ENCODE data around the gene FXN. TPM values are rescaled to one million over a fixed set of nuclear protein-coding genes. Genes with fewer than 3 reads are reported as not detected.

The FXN gene
- total RNA-seq, 1 experiment from 2014 or later: 24.1 TPM

- intact Hi-C loops (cut with micrococcal nuclease): no loop called here
- no peak for TF ChIP-seq TCF7L2 (IDR thresholded peaks at IDR 0.05; ENCODE audit: borderline replicate concordance, extremely low read depth, insufficient read depth, insufficient read length)
- TF ChIP-seq POLR2A (IDR thresholded peaks at IDR 0.05; ENCODE audit: borderline replicate concordance, extremely low read depth, insufficient read depth, insufficient read length): no peak
- no peak for TF ChIP-seq SRF (IDR thresholded peaks at IDR 0.05; ENCODE audit: low read depth)
These were observed 26.6 kb downstream of the FXN start for GRCh38 chr9:69062195-69062594.

GRCh38 chr9:69063839-69064238 lies 28.3 kb downstream of the FXN start:
- RAD21 ChIA-PET (ENCODE audit: low non-redundant PET in 1 of 2, low total read pairs in 2 of 2, uncharacterized antibody in 2 of 2, unreplicated experiment in 2 of 2): no interaction called here
- H3K27ac ChIP-seq (ENCODE audit: low read depth, low read length): no peak overlapping the region
- no peak overlapping the region for H2AFZ ChIP-seq (ENCODE audit: low read depth, low read length, poor library complexity, severe bottlenecking)
- CTCF ChIA-PET: no interaction called here
- no peaks in the 10 kb centered on the region for H3K27me3 ChIP-seq (ENCODE audit: insufficient read depth, low read length)
- no peak overlapping the region for H3K4me3 ChIP-seq (replicated peaks in 1 of 2; ENCODE audit: low read depth in 1 of 2, low read length in 2 of 2)
- no peak for TF ChIP-seq POLR2AphosphoS5 (IDR thresholded peaks at IDR 0.05; ENCODE audit: low read depth, low read length)
- no peaks in the 10 kb centered on the region for H3K4me1 ChIP-seq (ENCODE audit: control insufficient read depth in 1 of 2, insufficient read depth in 2 of 2, low read length in 2 of 2)
- BruUV-seq (replicated peaks): no TSS peak
- no peak overlapping the region for H3K4me2 ChIP-seq (ENCODE audit: low read length)
- H3K9me3 ChIP-seq (ENCODE audit: control insufficient read depth in 1 of 2, insufficient read depth in 1 of 2, low read depth in 1 of 2, low read length in 2 of 2): no peaks in the 10 kb centered on the region
- intact Hi-C loops (cut with micrococcal nuclease): no loop called here
- no peaks in the 10 kb centered on the region for H4K20me1 ChIP-seq (ENCODE audit: insufficient read depth)
- ATAC-seq (no peak), DNase-seq (ENCODE audit: low read depth, low spot score) (no peak)
- no peak overlapping the region for H3K9ac ChIP-seq (ENCODE audit: low read length)
- H3K36me3 ChIP-seq (ENCODE audit: control insufficient read depth in 1 of 2, insufficient read depth in 2 of 2, low read length in 2 of 2): peaks cover 10 to 11% of the 10 kb centered on the region in 2 experiments
- no peaks in the 10 kb centered on the region for H3K9me2 ChIP-seq (ENCODE audit: insufficient read depth)
- POLR2A ChIA-PET: no interaction called here
- peaks cover 8% of the 10 kb centered on the region; the same call in 1 of the 2 replicates for H3K79me2 ChIP-seq (ENCODE audit: insufficient read depth, low read length)

More at GRCh38 chr9:69062195-69062594, 26.6 kb downstream of the FXN start:
- H3K9me2 ChIP-seq (ENCODE audit: insufficient read depth): no peaks in the 10 kb centered on the region
- H3K36me3 ChIP-seq (ENCODE audit: control insufficient read depth in 1 of 2, insufficient read depth in 2 of 2, low read length in 2 of 2): peaks cover 10 to 11% of the 10 kb centered on the region in 2 experiments
- ChIA-PET POLR2A (no interaction called here), RAD21 (ENCODE audit: low non-redundant PET in 1 of 2, low total read pairs in 2 of 2, uncharacterized antibody in 2 of 2, unreplicated experiment in 2 of 2) (no interaction called here), CTCF (no interaction called here)
- ATAC-seq: no peak
- H3K4me2 ChIP-seq (ENCODE audit: low read length): no peak overlapping the region
- H3K27me3 ChIP-seq (ENCODE audit: insufficient read depth, low read length): no peaks in the 10 kb centered on the region
- H4K20me1 ChIP-seq (ENCODE audit: insufficient read depth): no peaks in the 10 kb centered on the region
- H3K9ac ChIP-seq (ENCODE audit: low read length): no peak overlapping the region
- peaks cover 8% of the 10 kb centered on the region; the same call in 1 of the 2 replicates for H3K79me2 ChIP-seq (ENCODE audit: insufficient read depth, low read length)
- H3K4me1 ChIP-seq (ENCODE audit: control insufficient read depth in 1 of 2, insufficient read depth in 2 of 2, low read length in 2 of 2): no peaks in the 10 kb centered on the region
- no peak overlapping the region for H2AFZ ChIP-seq (ENCODE audit: low read depth, low read length, poor library complexity, severe bottlenecking)
- H3K27ac ChIP-seq (ENCODE audit: low read depth, low read length): no peak overlapping the region
- BruUV-seq (replicated peaks): no TSS peak
- DNase-seq (ENCODE audit: low read depth, low spot score): no peak
- H3K4me3 ChIP-seq (replicated peaks in 1 of 2; ENCODE audit: low read depth in 1 of 2, low read length in 2 of 2): no peak overlapping the region
- no peaks in the 10 kb centered on the region for H3K9me3 ChIP-seq (ENCODE audit: control insufficient read depth in 1 of 2, insufficient read depth in 1 of 2, low read depth in 1 of 2, low read length in 2 of 2)

Data from HCT116 (cell line).